ENCODE results near the gene STK11.

The STK11 gene

GRCh38 chr19:1261798-1262622 is 56.4 kb downstream of the STK11 start:
- DNase-seq (ENCODE audit: low read depth): no peak

- DNase-seq (ENCODE audit: low read depth): no peak
Measured at GRCh38 chr19:1262623-1263123, 57.1 kb downstream of the STK11 start.

- DNase-seq (ENCODE audit: low read depth): no peak
Measured at GRCh38 chr19:1263188-1263587, 57.6 kb downstream of the STK11 start.

- DNase-seq (ENCODE audit: low read depth): no peak
Measured at GRCh38 chr19:1264801-1265614, 59.4 kb downstream of the STK11 start.

- no peak for DNase-seq (ENCODE audit: low read depth)
Measured at GRCh38 chr19:1265615-1266128, 60.1 kb downstream of the STK11 start.

GRCh38 chr19:1266129-1266915 is 60.7 kb downstream of the STK11 start:
- no peak for DNase-seq (ENCODE audit: low read depth)

GRCh38 chr19:1266916-1267476 is 61.4 kb downstream of the STK11 start:
- DNase-seq (ENCODE audit: low read depth): no peak

- DNase-seq (ENCODE audit: low read depth): no peak
Measured at GRCh38 chr19:1267477-1268225, 62.1 kb downstream of the STK11 start.

- DNase-seq (ENCODE audit: low read depth): no peak
Measured at GRCh38 chr19:1268226-1269064, 62.9 kb downstream of the STK11 start.

GRCh38 chr19:1269065-1269477 is 63.5 kb downstream of the STK11 start, which contains the start of gene CIRBP:
TSS of gene CIRBP (plus strand) at chr19:1269332. CDS start at chr19:1270934, 1,602 bp downstream.
- peak; percentile 95 for DNase-seq (ENCODE audit: low read depth)

- DNase-seq (ENCODE audit: low read depth): no peak
Measured at GRCh38 chr19:1269478-1270212, 64.1 kb downstream of the STK11 start.

- DNase-seq (ENCODE audit: low read depth): no peak
Measured at GRCh38 chr19:1270213-1270853, 64.8 kb downstream of the STK11 start.

GRCh38 chr19:1270854-1271527 is 65.4 kb downstream of the STK11 start:
- DNase-seq (ENCODE audit: low read depth): no peak

- DNase-seq (ENCODE audit: low read depth): no peak
Measured at GRCh38 chr19:1271528-1272422, 66.2 kb downstream of the STK11 start.

GRCh38 chr19:1272423-1273262 is 67.1 kb downstream of the STK11 start:
- no peak for DNase-seq (ENCODE audit: low read depth)
